Cortex of kidney (tissue), 1 donor: ENCODE measurements around the gene CHRNB4.
"Not testable (repeated sequence)": the region's sequence is repeated elsewhere in the genome, so short reads cannot be mapped to it uniquely, and the experiment has no call there.

Experiments used
- DNase-seq: peaks from one replicate; lab custom pipeline; 2025; lab: John Stamatoyannopoulos, UW

The CHRNB4 gene

GRCh38 chr15:78615151-78615589 is 25.8 kb downstream of the CHRNB4 start:
- DNase-seq = no peak

- DNase-seq = no peak
Observed at GRCh38 chr15:78614021-78614420, 27.0 kb downstream of the CHRNB4 start.

DNA sequence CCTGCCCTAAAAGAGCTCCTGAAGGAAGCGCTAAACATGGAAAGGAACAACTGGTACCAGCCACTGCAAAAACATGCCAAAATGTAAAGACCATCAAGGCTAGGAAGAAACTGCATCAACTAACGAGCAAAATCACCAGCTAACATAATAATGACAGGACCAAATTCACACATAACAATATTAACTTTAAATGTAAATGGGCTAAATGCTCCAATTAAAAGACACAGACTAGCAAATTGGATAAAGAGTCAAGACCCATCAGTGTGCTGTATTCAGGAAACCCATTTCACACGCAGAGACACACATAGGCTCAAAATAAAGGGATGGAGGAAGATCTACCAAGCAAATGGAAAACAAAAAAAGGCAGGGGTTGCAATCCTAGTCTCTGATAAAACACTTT is 31.5 kb downstream of the CHRNB4 start:
- DNase-seq = not testable (repeated sequence)

- no peak for DNase-seq
Observed at GRCh38 chr15:78605680-78606079, 35.3 kb downstream of the CHRNB4 start.

DNA sequence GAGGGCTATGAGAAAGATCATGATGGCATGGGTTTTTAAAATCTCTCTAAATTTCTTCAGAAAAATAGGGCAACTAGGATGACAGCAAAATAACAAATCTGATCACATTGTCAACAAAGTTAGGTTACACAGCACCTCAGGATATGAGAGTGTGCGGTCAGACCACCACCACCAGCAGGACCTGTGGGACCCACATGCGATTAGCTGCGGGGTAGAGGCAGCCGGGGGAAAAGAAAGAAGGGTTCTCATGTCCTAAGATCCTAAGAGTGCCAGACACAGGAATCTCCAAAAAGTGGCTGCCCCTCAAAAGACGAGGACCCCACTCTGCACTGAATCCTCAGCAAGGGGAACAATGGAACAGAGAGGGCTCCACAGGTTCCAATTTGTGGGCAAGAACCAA is 35.8 kb downstream of the CHRNB4 start:
- DNase-seq = no peak

DNA sequence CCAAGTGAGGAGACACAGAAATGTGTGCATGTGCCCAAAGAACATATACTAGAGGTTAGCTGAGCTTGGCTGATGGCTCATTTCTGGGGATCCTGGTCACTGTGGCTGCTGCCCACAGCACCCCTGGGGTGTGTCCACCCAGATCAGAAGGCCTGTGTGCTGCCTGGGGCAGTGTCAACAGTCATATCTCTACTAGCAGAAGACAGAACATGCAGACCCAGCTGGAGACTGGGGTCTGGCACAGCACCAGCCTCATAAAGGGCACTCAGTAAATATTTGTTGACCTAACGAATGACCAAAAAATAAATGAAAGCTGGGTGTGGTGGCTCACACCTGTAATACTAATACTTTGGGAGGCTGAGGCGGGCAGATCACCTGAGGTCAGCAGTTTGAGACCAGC is 36.6 kb downstream of the CHRNB4 start:
- DNase-seq = no peak

- no peak for DNase-seq
Observed at GRCh38 chr15:78603467-78603866, 37.5 kb downstream of the CHRNB4 start.

- DNase-seq = no peak
Observed at GRCh38 chr15:78599189-78599588, 41.8 kb downstream of the CHRNB4 start.

DNA sequence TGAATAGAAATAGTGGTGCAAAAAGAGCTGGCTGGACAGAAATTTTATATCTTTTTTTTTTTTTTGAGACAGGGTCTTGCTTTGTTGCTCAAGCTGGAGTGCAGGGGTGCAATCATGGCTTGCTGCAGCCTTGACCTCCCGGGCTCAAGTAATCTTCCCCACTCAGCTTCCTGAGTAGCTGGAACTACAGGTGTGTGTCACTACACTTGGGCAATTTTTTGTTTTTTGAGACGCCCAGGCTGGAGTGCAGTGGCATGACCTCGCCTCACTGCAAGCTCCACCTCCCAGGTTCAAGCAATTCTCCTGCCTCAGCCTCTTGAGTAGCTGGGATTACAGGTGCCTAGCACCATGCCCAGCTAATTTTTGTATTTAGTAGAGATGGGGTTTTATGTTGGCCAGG is 42.7 kb downstream of the CHRNB4 start:
- DNase-seq = no peak

- DNase-seq = no peak
Observed at GRCh38 chr15:78597583-78597982, 43.4 kb downstream of the CHRNB4 start.

DNA sequence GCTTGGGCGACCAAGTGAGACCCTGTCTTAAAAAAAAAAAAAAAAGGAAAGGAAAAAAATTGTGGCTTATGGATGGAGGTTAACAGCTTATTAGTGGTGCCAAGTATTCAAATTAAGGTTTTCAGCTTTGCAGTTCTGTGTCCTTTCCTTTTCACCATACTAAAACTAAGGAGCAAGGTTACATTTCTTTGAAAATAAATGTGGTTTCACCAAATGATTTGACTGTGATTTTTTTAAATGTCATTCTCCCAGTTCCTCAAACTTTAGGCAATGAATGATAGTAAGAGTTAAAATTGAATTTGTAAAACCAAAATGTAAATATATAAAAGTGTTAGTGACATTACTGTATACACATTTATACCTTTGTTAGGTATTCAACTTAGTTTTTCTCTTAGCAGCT is 66.1 kb downstream of the CHRNB4 start:
- DNase-seq = no peak
